ENCODE measurements around the gene RIPOR2. TPM values are rescaled to one million over a fixed set of nuclear protein-coding genes. Genes with fewer than 3 reads are reported as not detected.
"Not testable (repeated sequence)": the region's sequence is repeated elsewhere in the genome, so short reads cannot be mapped to it uniquely, and the experiment has no call there.

The RIPOR2 gene
- total and polyA plus RNA-seq, 2 donors from 2014 or later = 1.7 to 24.2 TPM

- FAIRE-seq (peak; percentile 77), DNase-seq (peak in 2 of 5 donors; percentile 25 to 33)
- no peaks in the 10 kb centered on the region for H3K4me1 ChIP-seq (ENCODE audit: control insufficient read depth in 2 of 3, insufficient read depth in 2 of 3, low read depth in 1 of 3, low read length in 3 of 3)
- intact Hi-C loops (cut with DNase I) = loop anchor here (10.0 kb wide), 1 partner anchor 182 kb away; no protein-coding TSS in a partner anchor
- no peaks in the 10 kb centered on the region for H3K36me3 ChIP-seq (ENCODE audit: control insufficient read depth in 2 of 3, insufficient read depth in 3 of 3, low read length in 3 of 3)
- no peak overlapping the region for H3K9ac ChIP-seq (ENCODE audit: low read length in 3 of 3)
- no peaks in the 10 kb centered on the region for H3K9me3 ChIP-seq (ENCODE audit: control insufficient read depth in 2 of 3, insufficient read depth in 1 of 3, low read length in 3 of 3)
- no peak overlapping the region for H3K4me3 ChIP-seq (ENCODE audit: low read length in 3 of 3)
- no peak overlapping the region for H3K27ac ChIP-seq (ENCODE audit: low read depth in 2 of 2, low read length in 2 of 2)
- no peaks in the 10 kb centered on the region for H3K27me3 ChIP-seq (ENCODE audit: control insufficient read depth, insufficient read depth, low read length)
- peak; percentile 35 for TF ChIP-seq CTCF (IDR thresholded peaks at IDR 0.05; ENCODE audit: borderline replicate concordance, extremely low read depth, insufficient read depth)
Observed at GRCh38 chr6:24766680-24767462, 168.9 kb downstream of the RIPOR2 start.

- not testable (repeated sequence) for DNase-seq
Observed at GRCh38 chr6:24765968-24766367, 169.8 kb downstream of the RIPOR2 start.

GRCh38 chr6:24764833-24765828 is 170.6 kb downstream of the RIPOR2 start:
- H3K4me3 ChIP-seq (ENCODE audit: low read length in 3 of 3); H3K36me3 ChIP-seq (ENCODE audit: control insufficient read depth in 2 of 3, insufficient read depth in 3 of 3, low read length in 3 of 3); FAIRE-seq; H3K27ac ChIP-seq (ENCODE audit: low read depth in 2 of 2, low read length in 2 of 2); H3K9me3 ChIP-seq (ENCODE audit: control insufficient read depth in 2 of 3, insufficient read depth in 1 of 3, low read length in 3 of 3); DNase-seq; H3K4me1 ChIP-seq (ENCODE audit: control insufficient read depth in 2 of 3, insufficient read depth in 2 of 3, low read depth in 1 of 3, low read length in 3 of 3); H3K9ac ChIP-seq (ENCODE audit: low read length in 3 of 3); H3K27me3 ChIP-seq (ENCODE audit: control insufficient read depth, insufficient read depth, low read length): not testable (repeated sequence)
- intact Hi-C loops (cut with DNase I) = loop anchor here (10.0 kb wide), 1 partner anchor 180 kb away; no protein-coding TSS in a partner anchor

More at GRCh38 chr6:24765968-24766367, 169.8 kb downstream of the RIPOR2 start:
- not testable (repeated sequence) for H3K4me3 ChIP-seq (ENCODE audit: low read length in 3 of 3); H3K36me3 ChIP-seq (ENCODE audit: control insufficient read depth in 2 of 3, insufficient read depth in 3 of 3, low read length in 3 of 3); H3K27me3 ChIP-seq (ENCODE audit: control insufficient read depth, insufficient read depth, low read length); H3K4me1 ChIP-seq (ENCODE audit: control insufficient read depth in 2 of 3, insufficient read depth in 2 of 3, low read depth in 1 of 3, low read length in 3 of 3); FAIRE-seq; H3K27ac ChIP-seq (ENCODE audit: low read depth in 2 of 2, low read length in 2 of 2); H3K9ac ChIP-seq (ENCODE audit: low read length in 3 of 3); H3K9me3 ChIP-seq (ENCODE audit: control insufficient read depth in 2 of 3, insufficient read depth in 1 of 3, low read length in 3 of 3)
- intact Hi-C loops (cut with DNase I) = loop anchor here (10.0 kb wide), 1 partner anchor 181 kb away; no protein-coding TSS in a partner anchor

- Histone ChIP-seq H3K9ac (ENCODE audit: low read length in 3 of 3) (no peak overlapping the region), H3K4me1 (ENCODE audit: control insufficient read depth in 2 of 3, insufficient read depth in 2 of 3, low read depth in 1 of 3, low read length in 3 of 3) (no peaks in the 10 kb centered on the region), H3K27ac (ENCODE audit: low read depth in 2 of 2, low read length in 2 of 2) (no peak overlapping the region), H3K4me3 (ENCODE audit: low read length in 3 of 3) (no peak overlapping the region), H3K27me3 (ENCODE audit: control insufficient read depth, insufficient read depth, low read length) (no peaks in the 10 kb centered on the region), H3K9me3 (ENCODE audit: control insufficient read depth in 2 of 3, insufficient read depth in 1 of 3, low read length in 3 of 3) (no peaks in the 10 kb centered on the region), H3K36me3 (ENCODE audit: control insufficient read depth in 2 of 3, insufficient read depth in 3 of 3, low read length in 3 of 3) (no peaks in the 10 kb centered on the region)
- DNase-seq (no peak), FAIRE-seq (no peak)
- no peak for TF ChIP-seq CTCF (IDR thresholded peaks at IDR 0.05; ENCODE audit: borderline replicate concordance, extremely low read depth, insufficient read depth)
- intact Hi-C loops (cut with DNase I) = loop anchor here (10.0 kb wide), 1 partner anchor 179 kb away; no protein-coding TSS in a partner anchor
Observed at GRCh38 chr6:24763578-24763977, 172.2 kb downstream of the RIPOR2 start.
